Measurements from ENCODE around the gene SNX30.

The SNX30 gene

DNA sequence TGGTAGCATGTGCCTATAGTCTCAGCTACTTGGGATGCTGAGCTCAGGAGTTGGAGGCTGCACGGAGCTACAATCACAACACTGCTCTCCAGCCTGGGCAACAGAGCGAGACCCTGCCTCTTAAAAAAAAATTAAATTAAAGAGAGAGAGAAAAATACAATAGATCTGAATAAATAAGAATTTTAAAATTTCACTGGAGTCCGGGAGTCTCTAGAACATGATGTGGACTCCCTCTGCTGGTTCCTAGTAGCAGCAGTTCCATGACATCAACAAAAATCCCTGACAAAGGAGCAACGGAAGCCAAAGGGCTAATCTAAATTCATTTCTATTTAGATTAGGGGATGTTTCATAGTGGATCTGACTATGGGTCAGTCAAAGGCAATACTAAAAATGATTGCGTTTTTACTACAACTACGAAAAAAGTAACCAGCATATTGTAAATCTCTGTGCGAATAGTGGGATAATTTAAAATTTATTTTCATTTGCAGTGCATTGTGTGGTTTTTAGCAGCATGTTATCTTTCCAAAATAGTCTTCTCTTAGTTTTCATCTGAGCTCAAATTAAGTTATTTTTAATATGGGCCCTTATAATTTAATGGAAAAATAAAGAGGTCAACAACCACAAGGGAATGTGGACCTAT, 39.4 kb upstream of the SNX30 start:
- TF ChIP-seq RAD21 (IDR thresholded peaks at IDR 0.05; ENCODE audit: low read depth) = peak; percentile 31; the same call in 1 of the 2 replicates
- no peak for TF ChIP-seq ZBTB7A (IDR thresholded peaks at IDR 0.05; ENCODE audit: low read depth)

DNA sequence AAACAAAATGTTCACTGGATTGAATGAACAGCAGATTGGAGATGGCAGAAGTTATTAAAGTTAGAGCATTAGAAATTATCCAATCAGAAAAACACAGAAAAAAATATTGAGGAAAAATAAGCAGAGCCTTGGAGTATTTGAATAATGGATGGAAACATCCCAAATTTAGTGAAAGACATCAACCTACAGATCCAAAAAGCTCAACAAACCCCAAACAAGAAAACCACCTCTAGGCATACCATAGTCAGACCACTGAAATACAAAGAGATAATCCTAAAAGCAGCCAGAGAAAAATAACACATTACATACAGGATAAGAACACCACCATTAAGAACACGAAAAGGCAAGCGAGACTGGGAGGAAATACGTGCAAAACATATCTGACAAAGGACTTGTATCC, 37.9 kb upstream of the SNX30 start:
- TF ChIP-seq, protein P1, sequence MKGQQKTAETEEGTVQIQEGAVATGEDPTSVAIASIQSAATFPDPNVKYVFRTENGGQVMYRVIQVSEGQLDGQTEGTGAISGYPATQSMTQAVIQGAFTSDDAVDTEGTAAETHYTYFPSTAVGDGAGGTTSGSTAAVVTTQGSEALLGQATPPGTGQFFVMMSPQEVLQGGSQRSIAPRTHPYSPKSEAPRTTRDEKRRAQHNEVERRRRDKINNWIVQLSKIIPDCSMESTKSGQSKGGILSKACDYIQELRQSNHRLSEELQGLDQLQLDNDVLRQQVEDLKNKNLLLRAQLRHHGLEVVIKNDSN (IDR thresholded peaks at IDR 0.05) = no peak
- TF ChIP-seq ZBTB7A (IDR thresholded peaks at IDR 0.05; ENCODE audit: low read depth) (no peak), YY1 (IDR thresholded peaks at IDR 0.05; ENCODE audit: low read depth) (no peak), CEBPB (IDR thresholded peaks at IDR 0.05) (no peak), NFIC (IDR thresholded peaks at IDR 0.05) (no peak), CREB1 (IDR thresholded peaks at IDR 0.05; ENCODE audit: low read depth) (no peak), RAD21 (IDR thresholded peaks at IDR 0.05; ENCODE audit: low read depth) (no peak), TAF1 (IDR thresholded peaks at IDR 0.05; ENCODE audit: low read depth) (no peak), TEAD4 (IDR thresholded peaks at IDR 0.05) (no peak), TCF12 (IDR thresholded peaks at IDR 0.05; ENCODE audit: low read depth) (no peak), EP300 (IDR thresholded peaks at IDR 0.05; ENCODE audit: borderline replicate concordance) (no peak), FOXM1 (IDR thresholded peaks at IDR 0.05; ENCODE audit: borderline replicate concordance, low read depth) (no peak)
- TF ChIP-seq, protein P2, sequence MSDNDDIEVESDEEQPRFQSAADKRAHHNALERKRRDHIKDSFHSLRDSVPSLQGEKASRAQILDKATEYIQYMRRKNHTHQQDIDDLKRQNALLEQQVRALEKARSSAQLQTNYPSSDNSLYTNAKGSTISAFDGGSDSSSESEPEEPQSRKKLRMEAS (IDR thresholded peaks at IDR 0.05) = no peak
- TF ChIP-seq, protein P3, sequence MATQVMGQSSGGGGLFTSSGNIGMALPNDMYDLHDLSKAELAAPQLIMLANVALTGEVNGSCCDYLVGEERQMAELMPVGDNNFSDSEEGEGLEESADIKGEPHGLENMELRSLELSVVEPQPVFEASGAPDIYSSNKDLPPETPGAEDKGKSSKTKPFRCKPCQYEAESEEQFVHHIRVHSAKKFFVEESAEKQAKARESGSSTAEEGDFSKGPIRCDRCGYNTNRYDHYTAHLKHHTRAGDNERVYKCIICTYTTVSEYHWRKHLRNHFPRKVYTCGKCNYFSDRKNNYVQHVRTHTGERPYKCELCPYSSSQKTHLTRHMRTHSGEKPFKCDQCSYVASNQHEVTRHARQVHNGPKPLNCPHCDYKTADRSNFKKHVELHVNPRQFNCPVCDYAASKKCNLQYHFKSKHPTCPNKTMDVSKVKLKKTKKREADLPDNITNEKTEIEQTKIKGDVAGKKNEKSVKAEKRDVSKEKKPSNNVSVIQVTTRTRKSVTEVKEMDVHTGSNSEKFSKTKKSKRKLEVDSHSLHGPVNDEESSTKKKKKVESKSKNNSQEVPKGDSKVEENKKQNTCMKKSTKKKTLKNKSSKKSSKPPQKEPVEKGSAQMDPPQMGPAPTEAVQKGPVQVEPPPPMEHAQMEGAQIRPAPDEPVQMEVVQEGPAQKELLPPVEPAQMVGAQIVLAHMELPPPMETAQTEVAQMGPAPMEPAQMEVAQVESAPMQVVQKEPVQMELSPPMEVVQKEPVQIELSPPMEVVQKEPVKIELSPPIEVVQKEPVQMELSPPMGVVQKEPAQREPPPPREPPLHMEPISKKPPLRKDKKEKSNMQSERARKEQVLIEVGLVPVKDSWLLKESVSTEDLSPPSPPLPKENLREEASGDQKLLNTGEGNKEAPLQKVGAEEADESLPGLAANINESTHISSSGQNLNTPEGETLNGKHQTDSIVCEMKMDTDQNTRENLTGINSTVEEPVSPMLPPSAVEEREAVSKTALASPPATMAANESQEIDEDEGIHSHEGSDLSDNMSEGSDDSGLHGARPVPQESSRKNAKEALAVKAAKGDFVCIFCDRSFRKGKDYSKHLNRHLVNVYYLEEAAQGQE (IDR thresholded peaks at IDR 0.05; ENCODE audit: low read depth) = no peak

DNA sequence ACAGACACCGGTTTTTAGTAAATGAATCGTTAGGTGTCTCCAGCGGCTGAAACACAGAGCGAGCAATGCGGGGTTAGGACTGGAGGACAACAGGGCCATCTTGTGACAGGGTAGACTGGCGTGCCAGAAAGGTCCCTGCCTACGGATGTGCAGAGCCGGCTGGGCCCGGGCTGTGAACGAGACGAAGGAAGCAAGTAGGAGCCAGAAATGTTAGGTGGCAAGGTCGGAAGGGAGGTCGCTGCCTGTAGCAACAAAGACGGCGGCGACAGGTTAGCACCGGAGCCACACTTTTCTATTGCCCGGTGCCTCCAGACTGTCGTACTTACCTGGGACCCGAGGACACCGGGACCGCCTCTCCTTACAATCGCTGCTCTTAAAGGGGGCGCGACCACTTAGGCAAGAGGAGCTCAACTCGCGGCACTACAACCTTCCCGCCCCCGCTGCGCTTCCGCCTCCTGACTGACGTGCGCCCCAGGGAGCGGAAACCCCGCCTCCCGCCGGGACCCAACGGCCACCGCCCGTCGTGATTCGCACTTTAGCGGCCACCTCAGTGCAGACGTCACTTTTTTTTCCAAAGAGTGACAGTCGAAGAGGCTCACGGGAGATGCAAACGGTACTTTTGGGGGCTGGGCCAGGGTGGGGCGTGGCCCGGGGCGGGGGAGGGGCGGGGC, 32.8 kb upstream of the SNX30 start, which contains the start of gene INIP:
INIP (minus strand) TSS at position 457 of the 671 bp plus-strand sequence. CDS start 1,632 bp downstream, outside the sequence.
- TF ChIP-seq, protein P3 (IDR thresholded peaks at IDR 0.05; ENCODE audit: low read depth) = no peak
- peak; percentile 86 for TF ChIP-seq CREB1 (IDR thresholded peaks at IDR 0.05; ENCODE audit: low read depth)
- 0 out of 2 replicates have a peak, but pooled peaks have one; percentile 40 for TF ChIP-seq NFIC (IDR thresholded peaks at IDR 0.05)
- TF ChIP-seq TCF12 (IDR thresholded peaks at IDR 0.05; ENCODE audit: low read depth) = peak; percentile 36; the same call in 1 of the 2 replicates
- TF ChIP-seq RAD21 (IDR thresholded peaks at IDR 0.05; ENCODE audit: low read depth) = peak; percentile 28; the same call in 1 of the 2 replicates
- peak; percentile 48; the same call in 1 of the 2 replicates for TF ChIP-seq ZBTB7A (IDR thresholded peaks at IDR 0.05; ENCODE audit: low read depth)
- TF ChIP-seq CEBPB (IDR thresholded peaks at IDR 0.05) = peak; percentile 25; the same call in 1 of the 2 replicates
- no peak; the same call in 1 of the 2 replicates for TF ChIP-seq FOXM1 (IDR thresholded peaks at IDR 0.05; ENCODE audit: borderline replicate concordance, low read depth)
- TF ChIP-seq YY1 (IDR thresholded peaks at IDR 0.05; ENCODE audit: low read depth) = no peak
- TF ChIP-seq TAF1 (IDR thresholded peaks at IDR 0.05; ENCODE audit: low read depth) = peak; percentile 72
- TF ChIP-seq, protein P1 (IDR thresholded peaks at IDR 0.05) = 0 out of 2 replicates have a peak, but pooled peaks have one; percentile 7
- no peak for TF ChIP-seq TEAD4 (IDR thresholded peaks at IDR 0.05)
- peak; percentile 84 for TF ChIP-seq EGR1 (IDR thresholded peaks at IDR 0.05)
- TF ChIP-seq EP300 (IDR thresholded peaks at IDR 0.05; ENCODE audit: borderline replicate concordance) = no peak
- TF ChIP-seq, protein P2 (IDR thresholded peaks at IDR 0.05) = peak; percentile 72

DNA sequence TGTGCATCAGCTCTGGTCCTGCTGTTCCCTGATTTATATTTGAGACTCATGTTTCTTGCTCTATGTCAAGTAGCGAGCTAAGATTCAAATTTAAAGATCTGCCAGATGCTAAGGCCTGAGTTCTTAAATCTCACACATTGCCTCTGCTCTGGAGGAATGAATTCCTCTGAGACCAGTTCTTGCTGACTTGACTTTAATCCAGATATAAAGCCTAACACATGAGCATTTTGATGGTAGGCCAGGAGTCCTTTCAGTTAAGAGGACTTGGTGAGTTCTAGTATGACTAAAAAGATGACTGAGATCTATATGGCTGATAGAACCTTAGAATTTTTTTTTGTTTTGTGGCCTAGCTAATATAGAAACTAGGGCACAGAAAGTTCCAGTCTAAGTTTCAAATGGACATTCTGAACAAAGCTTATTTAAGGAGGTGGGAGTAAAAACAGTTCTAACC, 31.3 kb upstream of the SNX30 start:
- TF ChIP-seq EP300 (IDR thresholded peaks at IDR 0.05; ENCODE audit: borderline replicate concordance) = no peak
- no peak for TF ChIP-seq NFIC (IDR thresholded peaks at IDR 0.05)
- no peak for TF ChIP-seq CEBPB (IDR thresholded peaks at IDR 0.05)
- TF ChIP-seq EGR1 (IDR thresholded peaks at IDR 0.05) = no peak
- no peak for TF ChIP-seq TAF1 (IDR thresholded peaks at IDR 0.05; ENCODE audit: low read depth)
- TF ChIP-seq, protein P1 (IDR thresholded peaks at IDR 0.05) = no peak
- TF ChIP-seq, protein P2 (IDR thresholded peaks at IDR 0.05) = no peak
- TF ChIP-seq RAD21 (IDR thresholded peaks at IDR 0.05; ENCODE audit: low read depth) = no peak
- TF ChIP-seq, protein P3 (IDR thresholded peaks at IDR 0.05; ENCODE audit: low read depth) = no peak
- TF ChIP-seq CREB1 (IDR thresholded peaks at IDR 0.05; ENCODE audit: low read depth) = no peak
- TF ChIP-seq FOXM1 (IDR thresholded peaks at IDR 0.05; ENCODE audit: borderline replicate concordance, low read depth) = no peak
- no peak for TF ChIP-seq YY1 (IDR thresholded peaks at IDR 0.05; ENCODE audit: low read depth)
- no peak for TF ChIP-seq ZBTB7A (IDR thresholded peaks at IDR 0.05; ENCODE audit: low read depth)
- no peak for TF ChIP-seq TCF12 (IDR thresholded peaks at IDR 0.05; ENCODE audit: low read depth)
- no peak for TF ChIP-seq TEAD4 (IDR thresholded peaks at IDR 0.05)

Data from Ishikawa (cell line).